ENCODE data around the gene GLO1.

GLO1 gene

GRCh38 chr6:38722038-38722437, 19.1 kb upstream of the GLO1 start:
- DNase-seq (ENCODE audit: extremely low spot score): no peak
- no peak for TF ChIP-seq ELF4 (IDR thresholded peaks at IDR 0.05)
- TF ChIP-seq, protein P1, sequence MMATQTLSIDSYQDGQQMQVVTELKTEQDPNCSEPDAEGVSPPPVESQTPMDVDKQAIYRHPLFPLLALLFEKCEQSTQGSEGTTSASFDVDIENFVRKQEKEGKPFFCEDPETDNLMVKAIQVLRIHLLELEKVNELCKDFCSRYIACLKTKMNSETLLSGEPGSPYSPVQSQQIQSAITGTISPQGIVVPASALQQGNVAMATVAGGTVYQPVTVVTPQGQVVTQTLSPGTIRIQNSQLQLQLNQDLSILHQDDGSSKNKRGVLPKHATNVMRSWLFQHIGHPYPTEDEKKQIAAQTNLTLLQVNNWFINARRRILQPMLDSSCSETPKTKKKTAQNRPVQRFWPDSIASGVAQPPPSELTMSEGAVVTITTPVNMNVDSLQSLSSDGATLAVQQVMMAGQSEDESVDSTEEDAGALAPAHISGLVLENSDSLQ (IDR thresholded peaks at IDR 0.05): peak; percentile 66; the same call in 1 of the 2 replicates
- ChIA-PET CTCF (no interaction called here), POLR2A (interaction anchor here (2.1 kb wide), 1 partner anchor 19 kb away, joined by 9 read pairs; the partner anchor contains the start of gene GLO1)

DNA sequence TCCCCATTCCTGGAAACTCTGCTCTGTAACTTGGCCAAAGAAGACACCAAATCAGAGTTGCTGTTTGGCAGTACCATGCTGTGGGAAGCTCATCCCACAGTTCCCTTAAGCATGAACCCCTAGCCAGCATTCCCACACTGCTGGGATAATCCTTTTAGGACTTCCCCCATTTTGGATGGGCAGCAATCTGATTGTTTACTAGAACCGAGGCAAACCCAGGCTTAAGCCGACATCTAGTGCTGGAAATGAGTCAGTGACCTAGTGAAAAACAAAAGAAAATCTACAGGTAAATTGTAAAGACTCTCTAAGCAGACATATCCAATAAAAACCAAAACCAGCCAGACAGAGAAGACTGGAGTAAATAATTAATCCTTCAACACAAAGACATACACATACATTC, 17.4 kb upstream of the GLO1 start:
- ChIA-PET CTCF (no interaction called here), POLR2A (no interaction called here)
- TF ChIP-seq FOXK2 (IDR thresholded peaks at IDR 0.05): no peak
- no peak for TF ChIP-seq L3MBTL2 (conservative IDR thresholded peaks at IDR 0.05)
- TF ChIP-seq FOXM1 (IDR thresholded peaks at IDR 0.05; ENCODE audit: borderline replicate concordance): no peak
- no peak for TF ChIP-seq TARDBP (IDR thresholded peaks at IDR 0.05)
- TF ChIP-seq FOXA1 (IDR thresholded peaks at IDR 0.05): no peak
- no peak for TF ChIP-seq LEF1 (IDR thresholded peaks at IDR 0.05; ENCODE audit: borderline replicate concordance)
- no peak for TF ChIP-seq CTBP1 (IDR thresholded peaks at IDR 0.05; ENCODE audit: borderline replicate concordance)
- no peak for TF ChIP-seq ZNF384 (IDR thresholded peaks at IDR 0.05)
- TF ChIP-seq BHLHE40 (IDR thresholded peaks at IDR 0.05; ENCODE audit: borderline replicate concordance): no peak
- no peak for DNase-seq (ENCODE audit: extremely low spot score)

DNA sequence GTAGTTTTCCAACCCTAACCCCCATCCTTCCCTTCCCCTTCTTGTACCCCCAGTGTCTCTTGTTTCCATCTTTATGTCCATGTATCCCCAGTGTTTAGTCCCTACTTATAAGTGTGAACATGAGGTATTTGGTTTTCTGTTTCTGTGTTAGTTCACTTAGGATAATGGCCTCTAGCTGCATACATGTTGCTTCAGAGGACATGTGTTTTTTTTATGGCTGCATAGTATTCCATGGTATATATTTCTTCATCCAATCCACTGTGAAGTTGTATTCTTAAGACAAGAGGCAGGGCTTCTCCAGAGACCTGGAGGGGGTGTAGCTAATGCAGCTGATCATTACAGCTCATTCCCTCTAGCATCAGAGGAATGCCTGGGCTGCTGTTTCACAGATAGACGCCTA, 16.4 kb upstream of the GLO1 start:
- TF ChIP-seq SUZ12 (IDR thresholded peaks at IDR 0.05) (no peak), L3MBTL2 (conservative IDR thresholded peaks at IDR 0.05) (no peak), FOXK2 (IDR thresholded peaks at IDR 0.05) (no peak), TARDBP (IDR thresholded peaks at IDR 0.05) (no peak), HDGF (IDR thresholded peaks at IDR 0.05; ENCODE audit: borderline replicate concordance) (no peak), BHLHE40 (IDR thresholded peaks at IDR 0.05; ENCODE audit: borderline replicate concordance) (no peak)
- TF ChIP-seq, protein P1 (IDR thresholded peaks at IDR 0.05): no peak
- DNase-seq (ENCODE audit: extremely low spot score): no peak
- ChIA-PET CTCF (no interaction called here), POLR2A (interaction anchor here (1.1 kb wide), 1 partner anchor 16 kb away, joined by 5 read pairs; no protein-coding TSS in a partner anchor)

- ChIA-PET CTCF (no interaction called here), POLR2A (no interaction called here)
- TF ChIP-seq FOXA1 (IDR thresholded peaks at IDR 0.05): no peak
- TF ChIP-seq SUZ12 (IDR thresholded peaks at IDR 0.05): no peak
- TF ChIP-seq ZNF384 (IDR thresholded peaks at IDR 0.05): no peak
- no peak for TF ChIP-seq NFRKB (IDR thresholded peaks at IDR 0.05)
- TF ChIP-seq ARNT (IDR thresholded peaks at IDR 0.05): no peak
- no peak for TF ChIP-seq BHLHE40 (IDR thresholded peaks at IDR 0.05; ENCODE audit: borderline replicate concordance)
- TF ChIP-seq LEF1 (IDR thresholded peaks at IDR 0.05; ENCODE audit: borderline replicate concordance): no peak
- no peak for TF ChIP-seq L3MBTL2 (conservative IDR thresholded peaks at IDR 0.05)
- no peak for TF ChIP-seq ELF4 (IDR thresholded peaks at IDR 0.05)
- TF ChIP-seq, protein P1 (IDR thresholded peaks at IDR 0.05): no peak
- TF ChIP-seq TARDBP (IDR thresholded peaks at IDR 0.05): no peak
- no peak for TF ChIP-seq CTBP1 (IDR thresholded peaks at IDR 0.05; ENCODE audit: borderline replicate concordance)
- TF ChIP-seq FOXK2 (IDR thresholded peaks at IDR 0.05): no peak
- TF ChIP-seq FOXM1 (IDR thresholded peaks at IDR 0.05; ENCODE audit: borderline replicate concordance): no peak
- TF ChIP-seq SP1 (IDR thresholded peaks at IDR 0.05): no peak
- TF ChIP-seq HDGF (IDR thresholded peaks at IDR 0.05; ENCODE audit: borderline replicate concordance): no peak
- DNase-seq (ENCODE audit: extremely low spot score): no peak
Observed at GRCh38 chr6:38716825-38717224, 13.9 kb upstream of the GLO1 start.

GRCh38 chr6:38715016-38715689, 12.2 kb upstream of the GLO1 start, which contains the start of gene DNAH8:
TSS of gene DNAH8 (plus strand) at chr6:38715311. CDS start at chr6:38722810, 7,499 bp downstream.
- TF ChIP-seq SUZ12 (IDR thresholded peaks at IDR 0.05) (no peak), LEF1 (IDR thresholded peaks at IDR 0.05; ENCODE audit: borderline replicate concordance) (no peak), L3MBTL2 (conservative IDR thresholded peaks at IDR 0.05) (no peak), BHLHE40 (IDR thresholded peaks at IDR 0.05; ENCODE audit: borderline replicate concordance) (no peak), ARNT (IDR thresholded peaks at IDR 0.05) (no peak), NFRKB (IDR thresholded peaks at IDR 0.05) (no peak), ELF4 (IDR thresholded peaks at IDR 0.05) (no peak), CTBP1 (IDR thresholded peaks at IDR 0.05; ENCODE audit: borderline replicate concordance) (no peak)
- TF ChIP-seq, protein P1 (IDR thresholded peaks at IDR 0.05): no peak
- ChIA-PET CTCF (no interaction called here), POLR2A (no interaction called here)
- DNase-seq (ENCODE audit: extremely low spot score): no peak

All from HEK293T (cell line).